Upper lobe of right lung (tissue), 1 donor: ENCODE data around the gene LRRC37A. TPM values are rescaled to one million over a fixed set of nuclear protein-coding genes. Genes with fewer than 3 reads are reported as not detected.
"Not testable (repeated sequence)": the region's sequence is repeated elsewhere in the genome, so short reads cannot be mapped to it uniquely, and the experiment has no call there.

Experiments
- ATAC-seq: fragments of 200-7000 bp; cut with Tn5 transposase; one replicate; pipeline ENCODE4 v1.9.1; 2020; ENCODE audit warnings: mild to moderate bottlenecking, moderate library complexity
- DNase-seq: peaks from one replicate; pipeline ENCODE4 v3.0.0-alpha.2; 2020
- H3K27ac ChIP-seq: fragments of 200-600 bp; one replicate; pipeline ENCODE4 v1.8.0; 2022
- H3K27me3 ChIP-seq: fragments of 200-600 bp; one replicate; pipeline ENCODE4 v1.8.0; 2022; ENCODE audit warnings: mild to moderate bottlenecking
- H3K36me3 ChIP-seq: fragments of 200-600 bp; one replicate; pipeline ENCODE4 v1.8.0; 2022
- H3K4me1 ChIP-seq: fragments of 200-600 bp; one replicate; pipeline ENCODE4 v1.8.0; 2022
- H3K4me3 ChIP-seq: fragments of 200-600 bp; one replicate; pipeline ENCODE4 v1.8.0; 2022; ENCODE audit warnings: mild to moderate bottlenecking
- H3K9me3 ChIP-seq: fragments of 200-600 bp; one replicate; pipeline ENCODE4 v1.8.0; 2022
- intact Hi-C: fragments of 100-400 bp; cut with DNase I; formaldehyde crosslinking; loops from one replicate; pipeline ENCODE4 v1.11.0; 2022
- total RNA-seq: library from RNA; stranded (reverse); fragmentation: NEBNext Ultra II Directional; extraction: Animal tissue kit (Norgen Biotek cat#: 25700); gene quantifications from one replicate; pipeline ENCODE4 v1.2.1, GENCODE V29; 2021
- donor health status: DM: no; HTN: yes; CAD: no; lungs with severe emphysema.

LRRC37A gene
- total RNA-seq, 1 donor from 2014 or later, result 1.9 TPM

GRCh38 chr17:46348345-46348744, 53.4 kb downstream of the LRRC37A start:
- DNase-seq, intact Hi-C loops, H3K27ac ChIP-seq, H3K4me3 ChIP-seq, H3K9me3 ChIP-seq, H3K36me3 ChIP-seq, H3K27me3 ChIP-seq, H3K4me1 ChIP-seq: not testable (repeated sequence)
- ATAC-seq, result peak; percentile 87

GRCh38 chr17:46349060-46349459, 54.1 kb downstream of the LRRC37A start:
- H3K36me3 ChIP-seq, H3K9me3 ChIP-seq, H3K4me1 ChIP-seq, H3K27ac ChIP-seq, intact Hi-C loops, H3K27me3 ChIP-seq, ATAC-seq, DNase-seq, H3K4me3 ChIP-seq: not testable (repeated sequence)

GRCh38 chr17:46353856-46354255, 58.9 kb downstream of the LRRC37A start:
- ATAC-seq, result peak; percentile 18
- H3K9me3 ChIP-seq, H3K27me3 ChIP-seq, H3K27ac ChIP-seq, H3K4me1 ChIP-seq, intact Hi-C loops, DNase-seq, H3K4me3 ChIP-seq, H3K36me3 ChIP-seq: not testable (repeated sequence)

GRCh38 chr17:46361145-46361735, 66.3 kb downstream of the LRRC37A start:
- H3K9me3 ChIP-seq, H3K27me3 ChIP-seq, DNase-seq, H3K36me3 ChIP-seq, intact Hi-C loops, H3K4me1 ChIP-seq, H3K27ac ChIP-seq: not testable (repeated sequence)
- H3K4me3 ChIP-seq, result peak overlapping the region; percentile 40
- ATAC-seq, result peak; percentile 58

GRCh38 chr17:46361755-46362154, 66.8 kb downstream of the LRRC37A start, which contains the start of gene ARL17B:
Gene ARL17B, minus strand, starts transcription at chr17:46361766. Its CDS starts 3,369 bp downstream, at chr17:46358397.
- H3K27ac ChIP-seq, H3K9me3 ChIP-seq, H3K27me3 ChIP-seq, H3K36me3 ChIP-seq, H3K4me1 ChIP-seq, intact Hi-C loops: not testable (repeated sequence)
- DNase-seq (peak; percentile 93), ATAC-seq (peak; percentile 98)
- H3K4me3 ChIP-seq, result peak within 1 kb of the TSS; percentile 40

GRCh38 chr17:46367520-46367919, 72.6 kb downstream of the LRRC37A start:
- H3K4me1 ChIP-seq, intact Hi-C loops, H3K4me3 ChIP-seq, DNase-seq, H3K27ac ChIP-seq, H3K36me3 ChIP-seq, ATAC-seq, H3K27me3 ChIP-seq, H3K9me3 ChIP-seq: not testable (repeated sequence)

- intact Hi-C loops, DNase-seq, H3K4me1 ChIP-seq, H3K27ac ChIP-seq, H3K4me3 ChIP-seq, H3K36me3 ChIP-seq, H3K27me3 ChIP-seq, H3K9me3 ChIP-seq: not testable (repeated sequence)
- peak; percentile 99 for ATAC-seq
Measured at GRCh38 chr17:46372236-46373229, 77.6 kb downstream of the LRRC37A start.

GRCh38 chr17:46373418-46373817, 78.5 kb downstream of the LRRC37A start:
- DNase-seq, result not testable (repeated sequence)
- peak; percentile 68 for ATAC-seq

GRCh38 chr17:46383118-46383517, 88.2 kb downstream of the LRRC37A start:
- H3K4me3 ChIP-seq, H3K27me3 ChIP-seq, H3K27ac ChIP-seq, ATAC-seq, H3K4me1 ChIP-seq, H3K36me3 ChIP-seq, DNase-seq, H3K9me3 ChIP-seq, intact Hi-C loops: not testable (repeated sequence)

More at GRCh38 chr17:46373418-46373817, 78.5 kb downstream of the LRRC37A start:
- H3K4me1 ChIP-seq, intact Hi-C loops, H3K4me3 ChIP-seq, H3K9me3 ChIP-seq, H3K27ac ChIP-seq, H3K27me3 ChIP-seq, H3K36me3 ChIP-seq: not testable (repeated sequence)

GRCh38 chr17:46385491-46385890, 90.6 kb downstream of the LRRC37A start:
- H3K4me3 ChIP-seq, H3K27me3 ChIP-seq, H3K27ac ChIP-seq, ATAC-seq, H3K4me1 ChIP-seq, H3K36me3 ChIP-seq, H3K9me3 ChIP-seq, DNase-seq, intact Hi-C loops: not testable (repeated sequence)

Other genes starting within 250 kb of the LRRC37A start
- 69.8 TPM for gene KANSL1, start 101.7 kb upstream of the LRRC37A start, total RNA-seq
- gene ARL17B, start 66.6 kb downstream of the LRRC37A start, total RNA-seq, result 31.0 TPM
- 11.7 TPM for gene LRRC37A2, start 217.3 kb downstream of the LRRC37A start, total RNA-seq